Measurements from ENCODE around the gene NOL4L. TPM values are rescaled to one million over a fixed set of nuclear protein-coding genes. Genes with fewer than 3 reads are reported as not detected.
A peak's percentile ranks its signal among the peaks of the same experiment; 100 is the strongest.

NOL4L gene
- total and polyA plus RNA-seq, 4 donors, result 7.9 to 20.6 (median 12.2) TPM

DNA sequence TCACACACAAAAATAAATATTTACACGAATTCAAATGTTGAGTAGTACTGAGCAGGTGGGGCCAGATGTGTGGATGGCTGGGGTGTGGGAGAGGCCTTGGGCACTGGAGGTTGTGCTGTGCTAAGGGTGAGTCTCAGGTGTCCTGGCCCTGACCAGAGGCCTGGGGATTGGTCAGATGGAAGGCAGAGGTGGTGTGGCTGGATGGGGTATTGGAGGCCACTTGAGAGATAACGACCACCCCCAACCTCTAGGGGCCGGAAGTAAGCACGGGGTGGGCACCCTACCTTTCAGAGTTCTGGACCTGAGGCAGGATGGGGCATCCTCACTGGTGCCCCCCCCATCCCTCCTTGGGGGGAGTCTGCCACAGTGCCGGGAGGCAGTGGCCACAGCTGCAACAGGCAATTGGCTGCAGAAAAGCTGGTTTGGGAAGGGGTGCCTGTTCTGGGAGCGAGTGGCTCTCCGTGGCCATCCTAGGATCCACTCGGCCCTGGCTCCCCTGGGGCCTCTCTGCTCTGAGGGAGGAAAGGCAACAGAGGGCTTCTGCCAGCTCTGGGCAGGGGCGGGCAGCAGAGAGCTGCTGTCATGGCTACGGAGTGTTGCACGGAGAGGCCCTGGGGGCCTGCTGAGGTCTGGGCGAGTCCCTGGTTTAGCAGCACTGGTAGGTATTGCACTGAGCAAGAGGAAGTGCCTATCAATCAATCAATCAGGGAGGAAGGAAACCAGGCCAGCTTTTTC lies 139.4 kb downstream of the NOL4L start:
- Histone ChIP-seq H3K27ac (ENCODE audit: low read depth in 1 of 2, low read length in 1 of 2) (no peak overlapping the region), H3K9me3 (ENCODE audit: control insufficient read depth in 4 of 4, insufficient read depth in 3 of 4, low read length in 3 of 4) (no peaks in the 10 kb centered on the region), H3K36me3 (ENCODE audit: control insufficient read depth in 4 of 4, insufficient read depth in 4 of 4, low read length in 4 of 4) (peaks cover 2 to 40% (median 16%) of the 10 kb centered on the region in 4 donors), H3K4me1 (ENCODE audit: control insufficient read depth in 5 of 5, insufficient read depth in 5 of 5, low read length in 5 of 5) (peaks cover 0 to 27% (median 13%) of the 10 kb centered on the region in 5 donors), H3K9ac (ENCODE audit: insufficient read depth in 1 of 2, low read length in 2 of 2) (no peak overlapping the region), H3K27me3 (ENCODE audit: control insufficient read depth in 3 of 3, insufficient read depth in 3 of 3, low read length in 2 of 3) (no peaks in the 10 kb centered on the region), H3K4me3 (no peak overlapping the region)
- TF ChIP-seq, protein P1, sequence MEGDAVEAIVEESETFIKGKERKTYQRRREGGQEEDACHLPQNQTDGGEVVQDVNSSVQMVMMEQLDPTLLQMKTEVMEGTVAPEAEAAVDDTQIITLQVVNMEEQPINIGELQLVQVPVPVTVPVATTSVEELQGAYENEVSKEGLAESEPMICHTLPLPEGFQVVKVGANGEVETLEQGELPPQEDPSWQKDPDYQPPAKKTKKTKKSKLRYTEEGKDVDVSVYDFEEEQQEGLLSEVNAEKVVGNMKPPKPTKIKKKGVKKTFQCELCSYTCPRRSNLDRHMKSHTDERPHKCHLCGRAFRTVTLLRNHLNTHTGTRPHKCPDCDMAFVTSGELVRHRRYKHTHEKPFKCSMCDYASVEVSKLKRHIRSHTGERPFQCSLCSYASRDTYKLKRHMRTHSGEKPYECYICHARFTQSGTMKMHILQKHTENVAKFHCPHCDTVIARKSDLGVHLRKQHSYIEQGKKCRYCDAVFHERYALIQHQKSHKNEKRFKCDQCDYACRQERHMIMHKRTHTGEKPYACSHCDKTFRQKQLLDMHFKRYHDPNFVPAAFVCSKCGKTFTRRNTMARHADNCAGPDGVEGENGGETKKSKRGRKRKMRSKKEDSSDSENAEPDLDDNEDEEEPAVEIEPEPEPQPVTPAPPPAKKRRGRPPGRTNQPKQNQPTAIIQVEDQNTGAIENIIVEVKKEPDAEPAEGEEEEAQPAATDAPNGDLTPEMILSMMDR (IDR thresholded peaks at IDR 0.05; ENCODE audit: control extremely low read depth, extremely low read depth), result no peak
- 35 to 49% methylated on average over 12 of the region's 12 CpGs for WGBS, 2 donors
- ATAC-seq (ENCODE audit: insufficient read depth, low FRiP score), result no peak
- peak; percentile 47 to 53 (median 52) for DNase-seq

DNA sequence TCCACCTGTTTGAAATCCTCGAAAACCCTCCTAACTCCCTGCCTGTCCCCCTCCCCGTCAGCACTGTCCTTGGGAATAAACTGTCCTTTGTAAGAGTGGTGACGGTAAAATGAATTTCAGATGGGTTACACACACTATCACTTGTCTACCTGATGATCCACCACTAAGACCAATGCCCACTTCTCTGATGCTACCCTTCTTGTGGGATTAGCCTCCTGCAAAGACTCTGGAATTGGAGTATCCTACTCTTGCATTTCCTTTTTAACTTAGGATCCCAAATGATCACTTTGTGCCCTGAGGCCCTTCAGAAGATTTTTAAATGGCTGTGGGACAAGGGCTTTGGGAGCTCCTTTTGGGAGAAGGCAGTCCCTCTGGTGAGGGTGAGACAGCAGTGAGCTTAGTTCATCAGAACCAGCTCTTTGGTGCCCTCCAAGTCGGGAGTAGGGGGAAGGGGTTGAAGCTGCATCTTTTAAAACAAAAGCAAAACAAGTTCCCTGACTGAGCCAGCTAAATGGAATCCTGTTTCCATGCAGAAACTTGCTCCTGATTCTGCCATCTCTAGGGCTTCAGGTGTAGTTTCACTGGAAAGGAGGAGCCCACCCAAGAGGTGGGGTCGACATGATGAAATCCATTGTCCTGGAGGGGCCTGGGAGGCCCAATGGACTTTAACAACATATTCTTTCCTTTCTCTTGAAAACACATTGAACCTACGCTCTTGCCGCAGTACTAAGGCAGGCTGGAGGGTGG lies 140.5 kb downstream of the NOL4L start:
- Histone ChIP-seq H3K27ac (ENCODE audit: low read depth in 1 of 2, low read length in 1 of 2) (no peak overlapping the region), H3K27me3 (ENCODE audit: control insufficient read depth in 3 of 3, insufficient read depth in 3 of 3, low read length in 2 of 3) (no peaks in the 10 kb centered on the region), H3K4me1 (ENCODE audit: control insufficient read depth in 5 of 5, insufficient read depth in 5 of 5, low read length in 5 of 5) (peaks cover 0 to 27% (median 6%) of the 10 kb centered on the region in 5 donors), H3K4me3 (no peak overlapping the region), H3K9ac (ENCODE audit: insufficient read depth in 1 of 2, low read length in 2 of 2) (no peak overlapping the region), H3K36me3 (ENCODE audit: control insufficient read depth in 4 of 4, insufficient read depth in 4 of 4, low read length in 4 of 4) (peaks cover 2 to 37% (median 18%) of the 10 kb centered on the region in 4 donors), H3K9me3 (ENCODE audit: control insufficient read depth in 4 of 4, insufficient read depth in 3 of 4, low read length in 3 of 4) (no peaks in the 10 kb centered on the region)
- TF ChIP-seq, protein P1 (IDR thresholded peaks at IDR 0.05; ENCODE audit: control extremely low read depth, extremely low read depth), result no peak
- no peak for ATAC-seq (ENCODE audit: insufficient read depth, low FRiP score)
- WGBS, 2 donors, result 87% methylated on average over 7 of the region's 7 CpGs
- no peak for DNase-seq

DNA sequence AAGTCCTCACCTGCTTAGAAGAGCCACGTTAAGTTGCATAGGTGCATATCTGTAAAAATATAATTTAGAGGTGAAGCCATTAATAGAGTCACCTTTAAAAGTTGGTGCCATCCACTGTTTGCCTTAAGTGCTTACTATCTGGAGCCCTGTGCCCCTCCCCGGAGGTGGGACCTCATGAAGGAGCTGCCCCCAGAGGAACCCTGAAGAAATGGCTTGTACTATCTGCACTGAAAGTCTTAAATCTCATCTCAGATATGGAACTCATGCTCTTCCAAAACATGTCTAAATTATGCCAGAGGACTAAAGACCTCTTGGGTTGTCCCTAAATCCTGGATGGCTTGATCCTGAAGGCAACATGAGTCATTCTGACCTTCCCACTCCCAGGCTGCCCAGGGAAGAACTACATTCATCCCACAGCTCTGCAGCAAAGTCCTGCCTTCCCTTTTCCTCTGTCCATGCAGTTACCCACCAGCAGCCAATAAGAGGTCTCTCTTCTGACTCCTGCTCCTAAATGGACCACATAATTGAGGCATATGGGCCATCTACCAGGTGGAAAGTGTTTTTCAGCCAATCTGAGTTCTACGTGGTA lies 141.7 kb downstream of the NOL4L start:
- WGBS, 2 donors, result 85 to 87% methylated on average over 3 of the region's 3 CpGs
- H3K4me3 ChIP-seq, result no peak overlapping the region
- H3K27me3 ChIP-seq (ENCODE audit: control insufficient read depth in 3 of 3, insufficient read depth in 3 of 3, low read length in 2 of 3), result no peaks in the 10 kb centered on the region
- H3K9ac ChIP-seq (ENCODE audit: insufficient read depth in 1 of 2, low read length in 2 of 2), result no peak overlapping the region
- TF ChIP-seq, protein P1 (IDR thresholded peaks at IDR 0.05; ENCODE audit: control extremely low read depth, extremely low read depth), result no peak
- no peak for DNase-seq
- H3K36me3 ChIP-seq (ENCODE audit: control insufficient read depth in 4 of 4, insufficient read depth in 4 of 4, low read length in 4 of 4), result peaks cover 2 to 47% (median 28%) of the 10 kb centered on the region in 4 donors
- ATAC-seq (ENCODE audit: insufficient read depth, low FRiP score), result no peak
- H3K9me3 ChIP-seq (ENCODE audit: control insufficient read depth in 4 of 4, insufficient read depth in 3 of 4, low read length in 3 of 4), result no peaks in the 10 kb centered on the region
- H3K4me1 ChIP-seq (ENCODE audit: control insufficient read depth in 5 of 5, insufficient read depth in 5 of 5, low read length in 5 of 5), result peaks cover 0 to 27% (median 6%) of the 10 kb centered on the region in 5 donors
- no peak overlapping the region for H3K27ac ChIP-seq (ENCODE audit: low read depth in 1 of 2, low read length in 1 of 2)

All from lung (tissue), 12 donors.